A673 (cell line): ENCODE data around the gene VAT1. TPM values are rescaled to one million over a fixed set of nuclear protein-coding genes. Genes with fewer than 3 reads are reported as not detected.

Source experiments
- BruUV-seq: library from RNA; stranded (reverse); fragments of 400-500 nt; replicated peaks from 2 replicates; lab custom pipeline; 2021; lab: Mats Ljungman, UMichigan
- CTCF ChIA-PET: fragments of 300-600 bp; sonication (Branson Sonifier 250); formaldehyde crosslinking; loops from one replicate; lab custom pipeline; 2022; ENCODE audit warnings: antibody characterized with exemption; lab: Charles Lee
- POLR2A ChIA-PET: fragments of 300-600 bp; sonication (Branson Sonifier 250); formaldehyde crosslinking; loops from one replicate; lab custom pipeline; 2022; ENCODE audit warnings: antibody characterized with exemption; ENCODE audit not compliant: low non-redundant PET; lab: Charles Lee
- DNase-seq: peaks from one replicate; pipeline ENCODE4 v3.0.0-alpha.2; 2015; ENCODE audit warnings: low spot score
- H3K27ac ChIP-seq: fragments of 200-600 bp; sonication (generic); 2 replicates; pipeline ENCODE4 v1.5.1; 2016; ENCODE audit warnings: mixed run types, low read depth, mild to moderate bottlenecking, mixed read lengths, antibody characterized with exemption, low read length; ENCODE audit not compliant: poor library complexity, severe bottlenecking
- H3K27me3 ChIP-seq: fragments of 200-600 bp; sonication (generic); replicated peaks from 2 replicates; pipeline ENCODE4 v1.6.1; 2017; ENCODE audit warnings: mixed run types, low read depth, mild to moderate bottlenecking, mixed read lengths, antibody characterized with exemption, low read length; ENCODE audit not compliant: insufficient read depth, poor library complexity
- H3K36me3 ChIP-seq: fragments of 200-600 bp; sonication (generic); 2 replicates; pipeline ENCODE4 v1.6.1; 2016; ENCODE audit warnings: mixed run types, mild to moderate bottlenecking, mixed read lengths, antibody characterized with exemption, low read length; ENCODE audit not compliant: insufficient read depth, poor library complexity, severe bottlenecking
- H3K4me1 ChIP-seq: fragments of 200-600 bp; sonication (generic); 2 replicates; pipeline ENCODE4 v1.6.1; 2017; ENCODE audit warnings: mixed run types, mild to moderate bottlenecking, mixed read lengths, antibody characterized with exemption, low read length; ENCODE audit not compliant: insufficient read depth, poor library complexity, severe bottlenecking
- H3K4me3 ChIP-seq: fragments of 200-600 bp; sonication (generic); 2 replicates; pipeline ENCODE4 v1.5.1; 2016; ENCODE audit warnings: low read depth, mixed run types, mild to moderate bottlenecking, mixed read lengths, low read length; ENCODE audit not compliant: poor library complexity, severe bottlenecking
- H3K9me3 ChIP-seq: fragments of 200-600 bp; sonication (generic); 2 replicates; pipeline ENCODE4 v1.6.1; 2016; ENCODE audit warnings: mixed run types, low read depth, mild to moderate bottlenecking, mixed read lengths, antibody characterized with exemption, low read length; ENCODE audit not compliant: poor library complexity, severe bottlenecking
- CTCF ChIP-seq: fragments of 300-800, 200-600 bp; sonication (generic); conservative IDR thresholded peaks from 2 replicates; pipeline ENCODE4 v1.5.1; 2017; ENCODE audit warnings: low read depth, mild to moderate bottlenecking, antibody characterized with exemption, low read length, moderate library complexity, mixed read lengths
- EZH2 ChIP-seq: fragments of 200-600 bp; sonication (generic); IDR thresholded peaks from 2 replicates; pipeline ENCODE4 v1.6.1; 2017; ENCODE audit warnings: borderline replicate concordance, low read depth, mild to moderate bottlenecking, mixed read lengths, antibody characterized with exemption, low read length; ENCODE audit not compliant: poor library complexity, severe bottlenecking
- intact Hi-C: fragments of 100-400 bp; cut with micrococcal nuclease; formaldehyde crosslinking; loops from one replicate; pipeline ENCODE4 v1.10.0; 2022; ENCODE audit not compliant: unreplicated experiment
- total RNA-seq: library from RNA; stranded (reverse); gene quantifications from 2 replicates; pipeline ENCODE4 v1.2.3, GENCODE V29; 2021

Gene VAT1
- total RNA-seq, 1 experiment from 2014 or later: 45.2 TPM

- Histone ChIP-seq H3K27me3 (no peaks in the 10 kb centered on the region), H3K4me3 (no peak overlapping the region), H3K36me3 (peaks cover 7% of the 10 kb centered on the region), H3K9me3 (no peaks in the 10 kb centered on the region), H3K27ac (no peak overlapping the region), H3K4me1 (no peaks in the 10 kb centered on the region)
- TF ChIP-seq CTCF: no peak
- no peak for TF ChIP-seq EZH2
- intact Hi-C loops: no loop called here
- POLR2A ChIA-PET: no interaction called here
- no peak for DNase-seq
- BruUV-seq: no TSS peak
- CTCF ChIA-PET: no interaction called here
These were observed 47.2 kb upstream of the VAT1 start for GRCh38 chr17:43069368-43069898.

DNA sequence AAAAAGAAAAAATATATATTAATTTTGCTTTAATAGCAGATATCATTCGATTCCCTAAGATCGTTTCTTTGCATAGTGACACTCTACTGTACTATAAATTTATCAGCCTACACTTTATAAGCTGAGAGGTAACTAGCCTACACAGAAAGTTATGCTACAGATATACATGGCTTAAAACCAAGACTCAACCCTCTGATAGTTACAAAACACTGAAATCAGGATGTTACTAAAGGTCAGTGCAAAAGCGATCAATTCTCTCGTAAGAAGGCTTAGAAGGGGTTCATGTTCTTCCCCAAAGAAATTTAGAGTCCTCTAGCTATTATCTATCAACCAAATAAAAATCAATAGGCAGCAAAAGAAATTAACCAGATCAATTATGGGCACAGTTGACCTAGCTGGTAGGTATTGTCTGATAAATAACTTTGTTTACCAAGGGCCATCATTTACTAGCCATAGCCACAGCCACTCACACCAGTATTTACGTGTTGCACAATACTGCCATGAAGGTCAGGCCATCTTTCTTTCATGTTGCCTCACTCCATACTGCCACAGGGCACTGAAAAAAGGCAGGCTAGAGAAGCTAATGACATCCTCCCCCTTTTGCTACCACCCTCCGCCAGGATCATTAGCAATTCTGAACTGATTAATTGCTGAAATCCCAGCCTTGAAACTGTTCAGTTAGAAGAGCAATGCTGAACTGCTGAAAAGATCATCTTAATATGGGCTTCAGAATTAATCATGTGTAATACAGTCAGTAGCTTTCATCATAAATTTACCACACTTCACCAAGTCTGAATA is 46.6 kb upstream of the VAT1 start:
- H3K4me1 ChIP-seq: no peaks in the 10 kb centered on the region
- H3K27me3 ChIP-seq: no peaks in the 10 kb centered on the region
- ChIA-PET POLR2A (no interaction called here), CTCF (no interaction called here)
- BruUV-seq: no TSS peak
- H3K36me3 ChIP-seq: peaks cover 7% of the 10 kb centered on the region
- intact Hi-C loops: no loop called here
- H3K9me3 ChIP-seq: no peaks in the 10 kb centered on the region
- H3K4me3 ChIP-seq: no peak overlapping the region
- DNase-seq: no peak
- H3K27ac ChIP-seq: no peak overlapping the region
- TF ChIP-seq CTCF (no peak), EZH2 (no peak)

DNA sequence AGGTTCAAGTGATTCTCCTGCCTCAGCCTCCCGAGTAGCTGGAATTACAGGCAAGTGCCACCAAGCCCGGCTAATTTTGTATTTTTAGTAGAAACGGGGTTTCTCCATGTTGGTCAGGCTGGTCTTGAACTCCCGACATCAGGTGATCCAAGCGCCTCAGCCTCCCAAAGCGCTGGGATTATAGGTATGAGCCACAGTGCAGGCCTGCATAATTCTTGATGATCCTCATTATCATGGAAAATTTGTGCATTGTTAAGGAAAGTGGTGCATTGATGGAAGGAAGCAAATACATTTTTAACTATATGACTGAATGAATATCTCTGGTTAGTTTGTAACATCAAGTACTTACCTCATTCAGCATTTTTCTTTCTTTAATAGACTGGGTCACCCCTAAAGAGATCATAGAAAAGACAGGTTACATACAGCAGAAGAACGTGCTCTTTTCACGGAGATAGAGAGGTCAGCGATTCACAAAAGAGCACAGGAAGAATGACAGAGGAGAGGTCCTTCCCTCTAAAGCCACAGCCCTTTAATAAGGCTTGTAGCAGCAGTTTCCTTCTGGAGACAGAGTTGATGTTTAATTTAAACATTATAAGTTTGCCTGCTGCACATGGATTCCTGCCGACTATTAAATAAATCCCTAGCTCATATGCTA is 40.9 kb upstream of the VAT1 start:
- TF ChIP-seq CTCF (no peak), EZH2 (no peak)
- no peaks in the 10 kb centered on the region for H3K9me3 ChIP-seq
- no peak overlapping the region for H3K4me3 ChIP-seq
- no TSS peak for BruUV-seq
- no peaks in the 10 kb centered on the region for H3K4me1 ChIP-seq
- intact Hi-C loops: no loop called here
- ChIA-PET CTCF (no interaction called here), POLR2A (no interaction called here)
- no peaks in the 10 kb centered on the region for H3K36me3 ChIP-seq
- no peak for DNase-seq
- H3K27ac ChIP-seq: no peak overlapping the region
- H3K27me3 ChIP-seq: no peaks in the 10 kb centered on the region
